ENCODE measurements around the gene MACF1.

Gene MACF1

DNA sequence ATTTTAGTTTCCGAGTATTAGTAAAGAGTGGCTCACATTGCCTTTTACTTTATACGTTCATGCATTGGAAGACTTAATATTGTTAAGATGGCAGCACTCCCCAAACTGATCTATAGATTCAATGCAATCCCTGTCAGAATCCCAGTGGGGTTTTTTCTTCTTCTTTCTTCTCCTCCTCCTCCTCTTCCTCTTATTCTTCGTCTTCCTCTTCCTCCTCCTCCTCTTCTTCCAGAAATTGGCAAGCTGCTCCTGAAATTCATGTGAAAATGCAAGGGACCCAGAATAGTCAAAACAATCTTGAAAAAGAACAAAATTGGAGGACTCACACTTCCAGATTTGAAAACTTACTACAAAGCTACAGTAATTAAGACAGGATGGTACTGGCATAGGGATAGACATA, 23.2 kb upstream of the MACF1 start:
- DNase-seq, result no peak
- no peak overlapping the region for H3K4me3 ChIP-seq (ENCODE audit: insufficient read depth, low read depth, low read length, poor library complexity, severe bottlenecking)
- H3K27me3 ChIP-seq (replicated peaks; ENCODE audit: control insufficient read depth, insufficient read depth, low read length, poor library complexity, severe bottlenecking), result no peaks in the 10 kb centered on the region
- no peaks in the 10 kb centered on the region for H3K36me3 ChIP-seq (ENCODE audit: control insufficient read depth, insufficient read depth, low read length)
- H3K4me1 ChIP-seq (ENCODE audit: control insufficient read depth, insufficient read depth, low read length, poor library complexity, severe bottlenecking), result peaks cover 20% of the 10 kb centered on the region
- no peaks in the 10 kb centered on the region for H3K9me3 ChIP-seq (ENCODE audit: control insufficient read depth, low read length)
- no peak overlapping the region for H3K27ac ChIP-seq (ENCODE audit: insufficient read depth, low read length, poor library complexity, severe bottlenecking)

DNA sequence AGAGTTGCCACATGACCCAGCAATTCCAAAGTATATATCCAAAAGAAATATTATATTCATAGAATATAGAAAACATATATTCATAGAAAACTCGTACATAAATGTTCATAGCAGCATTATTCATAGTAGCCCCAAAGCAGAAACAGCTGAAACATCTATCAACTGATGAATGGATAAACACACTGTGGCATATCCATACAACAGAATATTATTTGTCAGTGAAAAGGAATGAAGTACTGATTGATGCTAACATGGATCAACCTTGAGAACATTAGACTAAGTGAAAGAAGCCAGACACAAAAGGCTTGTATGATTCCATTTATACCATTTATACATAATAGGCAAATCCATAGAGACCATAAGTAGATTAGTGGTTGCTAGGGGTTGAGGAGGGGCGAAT, 21.7 kb upstream of the MACF1 start:
- Histone ChIP-seq H3K36me3 (ENCODE audit: control insufficient read depth, insufficient read depth, low read length) (no peaks in the 10 kb centered on the region), H3K4me1 (ENCODE audit: control insufficient read depth, insufficient read depth, low read length, poor library complexity, severe bottlenecking) (peaks cover 20% of the 10 kb centered on the region), H3K27ac (ENCODE audit: insufficient read depth, low read length, poor library complexity, severe bottlenecking) (peak overlapping the region; percentile 71), H3K27me3 (replicated peaks; ENCODE audit: control insufficient read depth, insufficient read depth, low read length, poor library complexity, severe bottlenecking) (no peaks in the 10 kb centered on the region), H3K9me3 (ENCODE audit: control insufficient read depth, low read length) (no peaks in the 10 kb centered on the region), H3K4me3 (ENCODE audit: insufficient read depth, low read depth, low read length, poor library complexity, severe bottlenecking) (no peak overlapping the region)
- no peak for DNase-seq

DNA sequence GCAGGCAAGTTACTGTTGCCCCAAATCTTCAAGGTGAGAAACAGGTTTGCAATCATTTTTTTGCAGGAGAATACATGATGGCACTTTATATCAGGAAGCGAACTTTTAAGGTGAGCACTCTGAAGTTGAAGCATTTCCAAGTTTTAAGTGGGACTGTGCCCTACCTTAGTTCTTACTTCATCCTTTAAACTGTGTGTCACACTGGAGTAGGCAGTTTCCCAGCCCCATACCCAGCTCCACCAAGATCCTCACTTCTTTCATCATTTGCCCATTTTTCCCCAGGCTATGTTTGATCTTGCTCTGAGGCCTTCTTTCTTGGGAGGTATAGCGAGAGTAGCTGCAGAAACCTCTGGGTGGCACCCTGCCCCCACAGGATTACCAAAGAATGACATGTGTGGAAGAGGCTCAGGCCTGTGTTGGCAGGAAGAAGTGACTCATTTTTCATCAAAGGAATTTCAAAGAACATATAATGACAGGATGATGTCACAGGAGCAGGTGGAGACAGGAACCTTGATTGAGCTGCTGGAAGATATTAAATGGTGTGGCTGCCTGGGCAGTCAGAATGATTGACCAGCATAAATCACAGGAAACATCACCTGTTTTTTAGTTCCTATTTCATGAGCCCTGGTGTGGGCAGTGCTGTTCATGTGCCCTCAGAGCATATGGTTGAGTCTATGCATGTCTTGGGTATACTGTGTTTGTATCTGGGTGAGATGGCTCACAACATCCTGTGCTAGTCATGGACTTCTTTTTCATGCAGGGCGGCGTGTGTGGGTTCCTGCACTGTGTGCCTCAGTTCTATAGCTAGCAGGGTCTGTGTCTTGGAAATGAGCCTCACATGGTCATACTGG, 20.8 kb upstream of the MACF1 start:
- peak; percentile 67 to 81 (median 75) for DNase-seq
- Histone ChIP-seq H3K4me1 (ENCODE audit: control insufficient read depth, insufficient read depth, low read length, poor library complexity, severe bottlenecking) (peaks cover 20% of the 10 kb centered on the region), H3K4me3 (ENCODE audit: insufficient read depth, low read depth, low read length, poor library complexity, severe bottlenecking) (no peak overlapping the region), H3K36me3 (ENCODE audit: control insufficient read depth, insufficient read depth, low read length) (no peaks in the 10 kb centered on the region), H3K9me3 (ENCODE audit: control insufficient read depth, low read length) (no peaks in the 10 kb centered on the region), H3K27ac (ENCODE audit: insufficient read depth, low read length, poor library complexity, severe bottlenecking) (peak overlapping the region; percentile 71), H3K27me3 (replicated peaks; ENCODE audit: control insufficient read depth, insufficient read depth, low read length, poor library complexity, severe bottlenecking) (no peaks in the 10 kb centered on the region)

DNA sequence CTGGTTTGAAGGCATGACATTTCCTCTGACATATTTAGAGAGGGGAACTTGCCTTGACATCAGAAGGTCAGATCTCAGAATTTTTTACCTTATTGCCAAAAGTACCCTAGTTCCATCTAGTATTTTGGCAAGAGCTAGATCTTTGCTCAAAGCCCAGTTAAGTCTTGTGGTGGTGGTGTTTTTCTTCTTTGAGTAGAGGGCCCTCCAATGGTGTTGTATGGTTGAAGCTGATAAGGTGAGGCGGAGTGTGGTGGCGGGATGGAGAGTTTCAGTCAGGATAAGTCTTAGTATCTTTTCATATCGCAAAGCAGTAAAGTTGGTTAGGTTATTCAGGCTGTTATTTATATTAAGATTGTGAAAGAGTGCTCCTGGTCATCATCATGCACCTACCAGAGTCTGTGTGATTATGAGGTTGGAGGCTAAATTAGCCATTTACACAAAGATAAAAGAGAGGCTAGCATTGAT, 20.1 kb upstream of the MACF1 start:
- DNase-seq, result no peak
- H3K27ac ChIP-seq (ENCODE audit: insufficient read depth, low read length, poor library complexity, severe bottlenecking), result peak overlapping the region; percentile 71

DNA sequence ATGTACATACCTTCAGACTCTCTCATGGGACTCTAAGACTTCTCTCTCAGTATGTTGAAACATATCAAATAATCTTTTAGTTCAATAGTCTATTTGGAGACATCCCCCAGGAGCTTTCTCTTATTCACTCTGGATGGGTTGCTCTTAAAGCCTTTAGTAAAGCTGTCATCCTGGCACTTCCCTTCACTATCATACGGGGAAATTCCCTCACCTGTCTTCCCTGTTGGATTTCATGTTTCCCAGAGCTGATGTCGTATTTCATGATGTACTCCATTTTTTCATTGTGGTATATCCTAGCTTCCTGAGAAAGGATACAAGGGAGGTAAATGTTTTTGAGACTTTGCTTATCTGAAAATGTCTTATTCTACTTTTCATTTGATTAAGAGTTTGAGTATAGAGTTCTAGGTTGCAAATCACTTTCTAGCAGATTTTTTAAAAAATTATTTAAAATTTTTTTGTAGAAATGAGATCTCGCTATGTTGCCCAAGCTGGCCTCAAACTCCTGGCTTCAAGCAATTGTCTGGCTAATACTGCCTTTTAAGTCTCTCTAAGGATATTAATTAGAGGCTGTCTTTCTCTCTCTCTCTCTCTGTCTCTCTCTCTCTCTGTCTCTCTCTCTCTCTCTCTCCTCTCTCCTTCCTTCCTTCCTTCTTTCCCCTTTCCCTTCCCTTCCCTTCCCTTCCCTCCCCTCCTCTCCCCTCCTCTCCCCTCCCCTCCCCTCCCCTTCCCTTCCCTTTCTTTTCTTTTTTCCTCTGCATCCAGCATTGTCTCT, 17.0 kb upstream of the MACF1 start:
- Histone ChIP-seq H3K4me3 (ENCODE audit: insufficient read depth, low read depth, low read length, poor library complexity, severe bottlenecking) (no peak overlapping the region), H3K27ac (ENCODE audit: insufficient read depth, low read length, poor library complexity, severe bottlenecking) (no peak overlapping the region), H3K36me3 (ENCODE audit: control insufficient read depth, insufficient read depth, low read length) (no peaks in the 10 kb centered on the region), H3K27me3 (replicated peaks; ENCODE audit: control insufficient read depth, insufficient read depth, low read length, poor library complexity, severe bottlenecking) (no peaks in the 10 kb centered on the region), H3K4me1 (ENCODE audit: control insufficient read depth, insufficient read depth, low read length, poor library complexity, severe bottlenecking) (peaks cover 23% of the 10 kb centered on the region), H3K9me3 (ENCODE audit: control insufficient read depth, low read length) (no peaks in the 10 kb centered on the region)
- no peak for DNase-seq

More for the DNA sequence above, 20.1 kb upstream of the MACF1 start:
- Histone ChIP-seq H3K4me3 (ENCODE audit: insufficient read depth, low read depth, low read length, poor library complexity, severe bottlenecking) (no peak overlapping the region), H3K36me3 (ENCODE audit: control insufficient read depth, insufficient read depth, low read length) (no peaks in the 10 kb centered on the region), H3K9me3 (ENCODE audit: control insufficient read depth, low read length) (no peaks in the 10 kb centered on the region), H3K4me1 (ENCODE audit: control insufficient read depth, insufficient read depth, low read length, poor library complexity, severe bottlenecking) (peaks cover 20% of the 10 kb centered on the region), H3K27me3 (replicated peaks; ENCODE audit: control insufficient read depth, insufficient read depth, low read length, poor library complexity, severe bottlenecking) (no peaks in the 10 kb centered on the region)

DNA sequence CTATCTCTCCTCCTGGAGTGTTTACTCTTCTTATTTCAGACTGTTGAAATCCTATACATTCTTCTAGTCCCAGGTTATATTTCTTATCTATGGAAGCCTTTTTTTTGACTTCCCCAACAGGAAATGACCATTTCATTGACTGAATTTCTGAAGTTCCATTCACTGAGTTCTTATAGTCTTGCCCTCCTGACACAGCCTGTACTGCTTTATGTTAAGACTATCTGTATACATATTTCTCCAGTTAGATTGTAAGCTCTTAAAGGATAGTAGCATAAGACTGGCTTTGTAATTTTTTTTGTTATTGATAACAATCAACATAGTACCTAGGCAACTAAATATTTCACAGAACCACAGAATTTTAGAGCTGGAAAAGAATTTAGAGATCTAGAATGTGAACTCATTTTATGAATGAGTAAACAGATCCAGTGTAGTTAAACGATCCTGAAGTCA, 14.9 kb upstream of the MACF1 start:
- Histone ChIP-seq H3K36me3 (ENCODE audit: control insufficient read depth, insufficient read depth, low read length) (no peaks in the 10 kb centered on the region), H3K27me3 (replicated peaks; ENCODE audit: control insufficient read depth, insufficient read depth, low read length, poor library complexity, severe bottlenecking) (no peaks in the 10 kb centered on the region), H3K4me1 (ENCODE audit: control insufficient read depth, insufficient read depth, low read length, poor library complexity, severe bottlenecking) (peaks cover 35% of the 10 kb centered on the region), H3K27ac (ENCODE audit: insufficient read depth, low read length, poor library complexity, severe bottlenecking) (no peak overlapping the region), H3K9me3 (ENCODE audit: control insufficient read depth, low read length) (no peaks in the 10 kb centered on the region), H3K4me3 (ENCODE audit: insufficient read depth, low read depth, low read length, poor library complexity, severe bottlenecking) (no peak overlapping the region)
- no peak for DNase-seq

DNA sequence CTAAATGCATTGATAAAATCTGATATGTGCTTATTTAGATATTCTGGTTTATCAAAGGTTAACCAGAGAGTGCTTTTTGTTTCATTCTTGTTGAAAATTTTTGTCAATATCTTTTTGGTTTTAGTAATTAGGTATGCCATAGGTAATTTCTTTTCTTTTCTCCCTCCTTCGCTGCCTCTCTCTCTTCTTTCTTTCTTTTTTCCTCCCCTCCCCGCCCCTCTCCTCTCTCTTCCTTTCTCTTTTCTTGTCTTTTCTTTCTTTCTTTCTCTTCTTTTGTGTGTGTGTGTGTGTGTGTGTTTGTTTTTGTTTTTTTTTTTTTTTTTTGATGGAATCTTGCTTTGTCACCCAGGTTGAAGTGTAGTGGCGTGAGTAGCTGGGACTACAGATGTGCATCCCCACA, 14.4 kb upstream of the MACF1 start:
- Histone ChIP-seq H3K4me1 (ENCODE audit: control insufficient read depth, insufficient read depth, low read length, poor library complexity, severe bottlenecking) (peaks cover 37% of the 10 kb centered on the region), H3K9me3 (ENCODE audit: control insufficient read depth, low read length) (no peaks in the 10 kb centered on the region), H3K4me3 (ENCODE audit: insufficient read depth, low read depth, low read length, poor library complexity, severe bottlenecking) (no peak overlapping the region), H3K36me3 (ENCODE audit: control insufficient read depth, insufficient read depth, low read length) (no peaks in the 10 kb centered on the region), H3K27ac (ENCODE audit: insufficient read depth, low read length, poor library complexity, severe bottlenecking) (no peak overlapping the region), H3K27me3 (replicated peaks; ENCODE audit: control insufficient read depth, insufficient read depth, low read length, poor library complexity, severe bottlenecking) (no peaks in the 10 kb centered on the region)
- no peak for DNase-seq

DNA sequence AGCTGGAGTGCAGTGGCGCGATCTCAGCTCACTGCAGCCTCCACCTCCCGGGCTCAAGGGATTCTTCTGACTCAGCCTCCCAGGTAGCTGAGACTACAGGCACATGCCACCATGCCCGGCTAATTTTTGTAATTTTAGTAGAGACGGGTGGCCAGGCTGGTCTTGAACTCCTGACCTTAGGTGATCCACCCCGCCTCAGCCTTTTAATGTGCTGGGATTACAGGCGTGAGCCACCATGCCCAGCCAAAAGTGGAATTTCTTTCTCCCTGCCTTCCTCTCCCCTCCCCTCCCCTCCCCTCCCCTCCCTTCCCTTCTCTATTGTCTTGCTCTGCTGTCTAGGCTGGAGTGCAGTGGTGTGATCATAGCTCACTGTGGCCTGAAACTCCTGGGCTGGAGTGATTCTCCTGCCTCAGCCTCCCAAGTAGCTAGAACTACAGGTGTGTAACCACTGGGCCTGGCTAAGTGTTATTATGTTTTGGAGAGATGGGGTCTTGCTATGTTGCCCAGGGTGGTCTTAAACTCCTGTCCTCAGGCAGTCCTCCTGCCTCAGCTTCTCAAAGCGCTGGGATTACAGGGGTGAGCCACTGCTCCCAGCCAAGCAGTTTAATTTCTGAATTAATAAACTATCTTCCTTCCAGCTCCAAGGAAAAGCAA, 10.0 kb upstream of the MACF1 start:
- Histone ChIP-seq H3K36me3 (ENCODE audit: control insufficient read depth, insufficient read depth, low read length) (no peaks in the 10 kb centered on the region), H3K27ac (ENCODE audit: insufficient read depth, low read length, poor library complexity, severe bottlenecking) (peak overlapping the region; percentile 79), H3K27me3 (replicated peaks; ENCODE audit: control insufficient read depth, insufficient read depth, low read length, poor library complexity, severe bottlenecking) (no peaks in the 10 kb centered on the region), H3K4me1 (ENCODE audit: control insufficient read depth, insufficient read depth, low read length, poor library complexity, severe bottlenecking) (peaks cover 43% of the 10 kb centered on the region), H3K9me3 (ENCODE audit: control insufficient read depth, low read length) (no peaks in the 10 kb centered on the region), H3K4me3 (ENCODE audit: insufficient read depth, low read depth, low read length, poor library complexity, severe bottlenecking) (no peak overlapping the region)
- no peak for DNase-seq

DNA sequence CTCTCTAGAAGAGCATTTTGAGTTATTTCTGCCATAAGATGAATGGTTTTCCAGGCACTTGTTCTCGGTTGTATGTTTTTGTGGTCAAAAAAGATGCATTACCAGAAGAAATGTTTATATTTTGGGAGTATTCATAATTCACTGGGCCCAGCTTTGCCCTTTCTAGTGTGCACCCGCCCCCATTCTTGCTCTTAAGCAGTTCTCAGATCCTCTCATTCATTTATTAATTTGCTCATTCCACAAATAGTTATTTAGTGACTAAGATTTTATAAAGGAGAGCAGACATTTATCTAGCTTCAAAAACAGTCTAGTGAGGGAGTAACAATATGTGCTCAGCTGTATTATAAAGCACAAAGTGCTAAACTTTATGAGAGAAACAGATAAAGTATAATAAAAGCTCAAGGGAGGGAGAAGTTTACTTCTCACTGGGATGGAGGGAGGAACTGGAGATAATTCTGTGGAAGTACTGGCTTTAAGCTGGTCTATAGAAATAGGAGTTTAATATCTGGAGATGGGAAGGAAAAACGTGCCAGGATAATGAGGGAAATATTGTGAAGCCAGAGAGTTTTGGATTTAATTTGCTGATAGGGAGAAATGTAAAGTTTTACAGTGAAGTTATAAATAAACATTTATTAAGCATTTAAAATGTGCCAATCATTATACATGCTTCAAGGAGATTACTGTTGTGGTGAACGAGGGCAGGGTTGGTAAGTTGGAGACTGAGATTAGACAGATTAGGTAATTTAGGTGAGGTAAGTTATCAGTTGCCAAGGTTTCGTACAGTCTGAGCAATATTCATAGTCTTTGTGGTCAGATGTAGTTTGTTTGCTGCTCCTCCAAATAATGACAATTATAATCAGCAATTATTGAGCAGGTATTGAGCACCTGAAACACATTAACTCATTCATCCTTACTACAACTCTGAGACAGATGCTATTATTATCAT, 9.1 kb upstream of the MACF1 start:
- no peaks in the 10 kb centered on the region for H3K27me3 ChIP-seq (replicated peaks; ENCODE audit: control insufficient read depth, insufficient read depth, low read length, poor library complexity, severe bottlenecking)
- no peak overlapping the region for H3K4me3 ChIP-seq (ENCODE audit: insufficient read depth, low read depth, low read length, poor library complexity, severe bottlenecking)
- H3K27ac ChIP-seq (ENCODE audit: insufficient read depth, low read length, poor library complexity, severe bottlenecking), result peak overlapping the region; percentile 79
- peak in 1 of 3 donors; percentile 26 for DNase-seq
- H3K4me1 ChIP-seq (ENCODE audit: control insufficient read depth, insufficient read depth, low read length, poor library complexity, severe bottlenecking), result peaks cover 40% of the 10 kb centered on the region
- no peaks in the 10 kb centered on the region for H3K36me3 ChIP-seq (ENCODE audit: control insufficient read depth, insufficient read depth, low read length)
- H3K9me3 ChIP-seq (ENCODE audit: control insufficient read depth, low read length), result no peaks in the 10 kb centered on the region
